Mammary epithelial cell (primary cell): ENCODE results near the gene VWA1.

ENCODE experiments used
- EZH2 ChIP-seq: IDR thresholded peaks from 2 replicates; pipeline ENCODE4 v1.6.1; 2012; ENCODE audit warnings: low read length, inconsistent platforms, borderline replicate concordance
- TF ChIP-seq, protein P1 (sequence below), 2 donors: IDR thresholded peaks in 1 of 2; conservative IDR thresholded peaks in 1 of 2; 2 replicates each; pipeline ENCODE4 v1.5.1; 2011 to 2012; ENCODE audit warnings: inconsistent platforms in 2 of 2, low read length in 2 of 2, mild to moderate bottlenecking in 2 of 2, control low read depth in 1 of 2, low read depth in 1 of 2; ENCODE audit not compliant: insufficient read depth in 1 of 2; ENCODE audit errors: extremely low read depth in 1 of 2

DNA sequence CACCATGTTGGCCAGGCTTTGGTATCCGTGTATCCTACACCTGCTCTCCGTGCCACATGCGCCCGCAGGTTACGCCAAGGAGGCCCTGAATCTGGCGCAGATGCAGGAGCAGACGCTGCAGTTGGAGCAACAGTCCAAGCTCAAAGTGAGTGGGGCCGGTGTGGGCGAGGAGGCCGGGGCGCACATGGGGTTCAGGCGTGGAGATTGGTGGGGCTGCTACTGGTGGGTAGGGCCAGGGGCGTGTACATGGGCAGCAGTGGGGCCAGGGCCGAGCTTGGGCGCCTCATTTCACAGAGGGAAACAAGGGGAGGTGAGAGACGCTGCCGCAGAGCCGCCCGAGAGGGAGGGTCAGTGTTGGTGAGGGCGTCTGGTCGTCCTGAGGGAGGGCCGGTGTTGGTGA lies 41.7 kb downstream of the VWA1 start:
- TF ChIP-seq, protein P1, sequence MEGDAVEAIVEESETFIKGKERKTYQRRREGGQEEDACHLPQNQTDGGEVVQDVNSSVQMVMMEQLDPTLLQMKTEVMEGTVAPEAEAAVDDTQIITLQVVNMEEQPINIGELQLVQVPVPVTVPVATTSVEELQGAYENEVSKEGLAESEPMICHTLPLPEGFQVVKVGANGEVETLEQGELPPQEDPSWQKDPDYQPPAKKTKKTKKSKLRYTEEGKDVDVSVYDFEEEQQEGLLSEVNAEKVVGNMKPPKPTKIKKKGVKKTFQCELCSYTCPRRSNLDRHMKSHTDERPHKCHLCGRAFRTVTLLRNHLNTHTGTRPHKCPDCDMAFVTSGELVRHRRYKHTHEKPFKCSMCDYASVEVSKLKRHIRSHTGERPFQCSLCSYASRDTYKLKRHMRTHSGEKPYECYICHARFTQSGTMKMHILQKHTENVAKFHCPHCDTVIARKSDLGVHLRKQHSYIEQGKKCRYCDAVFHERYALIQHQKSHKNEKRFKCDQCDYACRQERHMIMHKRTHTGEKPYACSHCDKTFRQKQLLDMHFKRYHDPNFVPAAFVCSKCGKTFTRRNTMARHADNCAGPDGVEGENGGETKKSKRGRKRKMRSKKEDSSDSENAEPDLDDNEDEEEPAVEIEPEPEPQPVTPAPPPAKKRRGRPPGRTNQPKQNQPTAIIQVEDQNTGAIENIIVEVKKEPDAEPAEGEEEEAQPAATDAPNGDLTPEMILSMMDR (conservative IDR thresholded peaks at IDR 0.05 in 1 of 2, IDR thresholded peaks at IDR 0.05 in 1 of 2; ENCODE audit: extremely low read depth in 1 of 2, insufficient read depth in 1 of 2, low read depth in 1 of 2, low read length in 2 of 2): no peak
- TF ChIP-seq EZH2: no peak
